IMR-90 (cell line): ENCODE data around the gene KCNH5. TPM values are rescaled to one million over a fixed set of nuclear protein-coding genes. Genes with fewer than 3 reads are reported as not detected.

Experiments used
- ATAC-seq: fragments of 200-7000 bp; cut with Tn5 transposase; 2 replicates; pipeline ENCODE4 v1.9.1; 2020; ENCODE audit warnings: low read depth, mild to moderate bottlenecking, moderate library complexity
- BruUV-seq: library from RNA; stranded (reverse); fragments of 400-500 nt; replicated peaks from 2 replicates; lab custom pipeline; 2021; lab: Mats Ljungman, UMichigan
- CTCF ChIA-PET: fragments of 300-600 bp; formaldehyde crosslinking; extraction: SDS; loops from one replicate; lab custom pipeline; 2021; ENCODE audit warnings: antibody characterized with exemption; lab: Yijun Ruan, JAX
- POLR2A ChIA-PET: fragments of 300-600 bp; sonication (Branson Sonifier 250); formaldehyde crosslinking; loops from one replicate; lab custom pipeline; 2022; ENCODE audit warnings: antibody characterized with exemption; ENCODE audit not compliant: unreplicated experiment; lab: Charles Lee
- DNase-seq: peaks from one replicate; pipeline ENCODE4 v3.0.0; 2013
- H2AFZ ChIP-seq: replicated peaks from 2 replicates; pipeline ENCODE3; 2013; ENCODE audit warnings: low read length, mild to moderate bottlenecking; ENCODE audit not compliant: poor library complexity
- H2AK5ac ChIP-seq: 2 replicates; pipeline ENCODE4 v1.6.1; 2013; ENCODE audit warnings: low read depth, low read length, inconsistent platforms
- H2AK9ac ChIP-seq: replicated peaks from 2 replicates; pipeline ENCODE3; 2013; ENCODE audit warnings: mild to moderate bottlenecking, low read depth, low read length, moderate library complexity; ENCODE audit not compliant: poor library complexity
- H2BK120ac ChIP-seq: 2 replicates; pipeline ENCODE4 v1.6.1; 2013; ENCODE audit warnings: low read depth, low read length, inconsistent platforms
- H2BK15ac ChIP-seq: 3 replicates; pipeline ENCODE4 v1.6.1; 2013; ENCODE audit warnings: low read depth, low read length, inconsistent platforms
- H2BK20ac ChIP-seq: 2 replicates; pipeline ENCODE4 v1.6.1; 2013; ENCODE audit warnings: low read depth, mild to moderate bottlenecking, inconsistent platforms, low read length, moderate library complexity
- H2BK5ac ChIP-seq: 2 replicates; pipeline ENCODE4 v1.6.1; 2013; ENCODE audit warnings: mild to moderate bottlenecking, low read depth, low read length, inconsistent platforms; ENCODE audit not compliant: poor library complexity, severe bottlenecking
- H3K14ac ChIP-seq: replicated peaks from 2 replicates; pipeline ENCODE4 v1.6.1; 2013; ENCODE audit warnings: low read depth, low read length, inconsistent platforms
- H3K18ac ChIP-seq: 2 replicates; pipeline ENCODE4 v1.6.1; 2013; ENCODE audit warnings: low read depth, low read length, control low read depth
- H3K23ac ChIP-seq: 2 replicates; pipeline ENCODE4 v1.6.1; 2013; ENCODE audit warnings: low read depth, low read length, inconsistent platforms
- H3K27ac ChIP-seq: 2 replicates; pipeline ENCODE4 v1.5.1; 2013; ENCODE audit warnings: mild to moderate bottlenecking, control low read depth, low read length; ENCODE audit not compliant: insufficient read depth
- H3K27me3 ChIP-seq: 2 replicates; pipeline ENCODE4 v1.6.1; 2013; ENCODE audit warnings: low read length; ENCODE audit not compliant: control insufficient read depth, insufficient read depth
- H3K36me3 ChIP-seq: 2 replicates; pipeline ENCODE4 v1.6.1; 2013; ENCODE audit warnings: low read length, mixed read lengths; ENCODE audit not compliant: control insufficient read depth, insufficient read depth
- H3K4ac ChIP-seq: 2 replicates; pipeline ENCODE4 v1.6.1; 2013; ENCODE audit warnings: low read depth, low read length, inconsistent platforms
- H3K4me1 ChIP-seq: 2 replicates; pipeline ENCODE4 v1.6.1; 2013; ENCODE audit warnings: low read length, mixed read lengths; ENCODE audit not compliant: control insufficient read depth, insufficient read depth
- H3K4me2 ChIP-seq: 2 replicates; pipeline ENCODE4 v1.6.1; 2013; ENCODE audit warnings: low read depth, mild to moderate bottlenecking, control low read depth, low read length, moderate library complexity
- H3K4me3 ChIP-seq: 2 replicates; pipeline ENCODE4 v1.5.1; 2013; ENCODE audit warnings: low read depth, mild to moderate bottlenecking, control low read depth, low read length, moderate library complexity; ENCODE audit not compliant: insufficient read depth
- H3K56ac ChIP-seq: 2 replicates; pipeline ENCODE4 v1.6.1; 2013; ENCODE audit warnings: low read length, inconsistent platforms; ENCODE audit not compliant: insufficient read depth; ENCODE audit errors: extremely low read depth
- H3K79me1 ChIP-seq, 2 experiments: 2 replicates each; pipeline ENCODE4 v1.6.1; 2013; ENCODE audit warnings: low read length in 2 of 2, inconsistent platforms in 1 of 2, low read depth in 1 of 2
- H3K9ac ChIP-seq: 2 replicates; pipeline ENCODE4 v1.6.1; 2013; ENCODE audit warnings: low read depth, low read length, control low read depth
- H3K9me1 ChIP-seq: 2 replicates; pipeline ENCODE4 v1.6.1; 2013; ENCODE audit warnings: low read length, inconsistent platforms; ENCODE audit not compliant: insufficient read depth
- H3K9me3 ChIP-seq: 2 replicates; pipeline ENCODE4 v1.6.1; 2013; ENCODE audit warnings: low read length; ENCODE audit not compliant: control insufficient read depth, insufficient read depth
- H4K20me1 ChIP-seq: 2 replicates; pipeline ENCODE4 v1.6.1; 2013; ENCODE audit warnings: low read length, inconsistent platforms; ENCODE audit not compliant: insufficient read depth
- H4K5ac ChIP-seq: 2 replicates; pipeline ENCODE4 v1.6.1; 2013; ENCODE audit warnings: mild to moderate bottlenecking, low read depth, low read length, control low read depth
- H4K8ac ChIP-seq, 2 experiments: 2 replicates each; pipeline ENCODE4 v1.6.1; 2013; ENCODE audit warnings: low read depth in 2 of 2, low read length in 2 of 2, control low read depth in 1 of 2, inconsistent platforms in 1 of 2
- H4K91ac ChIP-seq: 2 replicates; pipeline ENCODE4 v1.6.1; 2013; ENCODE audit warnings: low read depth, low read length, inconsistent platforms; ENCODE audit not compliant: insufficient read depth
- CHD1 ChIP-seq: IDR thresholded peaks from 2 replicates; pipeline ENCODE4 v1.6.1; 2012; ENCODE audit warnings: low read depth, low read length, improper control_type of control experiment
- CTCF ChIP-seq: conservative IDR thresholded peaks from 2 replicates; pipeline ENCODE4 v1.5.1; 2012; ENCODE audit warnings: mild to moderate bottlenecking, low read depth, low read length, improper control_type of control experiment
- ELK1 ChIP-seq: fragments of 150-350 bp; IDR thresholded peaks from 2 replicates; pipeline ENCODE4 v1.6.1; 2016; ENCODE audit warnings: low read depth, mild to moderate bottlenecking, low read length, moderate library complexity, borderline replicate concordance
- MAFK ChIP-seq: IDR thresholded peaks from 2 replicates; pipeline ENCODE4 v1.6.1; 2012; ENCODE audit warnings: low read depth, low read length, improper control_type of control experiment
- RAD21 ChIP-seq: IDR thresholded peaks from 2 replicates; pipeline ENCODE4 v1.6.1; 2012; ENCODE audit warnings: low read length, improper control_type of control experiment
- SMC3 ChIP-seq: fragments of 150-350 bp; IDR thresholded peaks from 2 replicates; pipeline ENCODE4 v1.6.1; 2016; ENCODE audit warnings: low read depth, mild to moderate bottlenecking, antibody characterized with exemption, low read length, moderate library complexity
- WGBS, 2 experiments: methylation state at CpG; one replicate each; pipeline versions ENCODE4 v1.1.5 to v1.1.7; 2013; ENCODE audit warnings: missing lambda C conversion rate in 2 of 2; ENCODE audit not compliant: insufficient read length in 1 of 2; ENCODE audit errors: extremely low coverage in 2 of 2; 5-methylcytosine and 5-hydroxymethylcytosine counted together
- dilution Hi-C: fragments of 300-500 bp; cut with HindIII; formaldehyde crosslinking; loops from one replicate; pipeline ENCODE4 v1.14.3; 2018; ENCODE audit warnings: low sequenced_read_pairs; ENCODE audit not compliant: unreplicated experiment
- in situ Hi-C: fragments of 300-500 bp; cut with MboI; formaldehyde crosslinking; loops from 3 replicates; pipeline ENCODE4 v1.14.3; 2019; ENCODE audit warnings: low sequenced_read_pairs, inconsistent platforms, mixed read lengths
- intact Hi-C: fragments of 100-400 bp; cut with micrococcal nuclease; formaldehyde crosslinking; loops from 2 replicates; pipeline ENCODE4 v1.10.0; 2022
- polyA plus RNA-seq, 3 experiments: library from polyadenylated mRNA; depleted of rRNA; stranded (reverse); fragments of >200 nt; gene quantifications; 2 replicates each; pipeline ENCODE4 v1.2.3, GENCODE V29; 2012; ENCODE audit warnings: low replicate concordance in 1 of 3
- total RNA-seq: library from RNA; depleted of rRNA; stranded (reverse); fragments of >200 nt; gene quantifications from 2 replicates; pipeline ENCODE4 v1.2.3, GENCODE V29; 2012

Gene KCNH5
- total and polyA plus RNA-seq, 2 of the 4 experiments (the other 2 are of a cell fraction) = under 0.01 to 0.03 TPM

GRCh38 chr14:62938778-62939177 is 106.5 kb downstream of the KCNH5 start:
- dilution Hi-C loops = no loop called here
- Histone ChIP-seq H2AK5ac (no peak overlapping the region), H3K4ac (no peak overlapping the region), H4K20me1 (no peaks in the 10 kb centered on the region), H4K5ac (no peak overlapping the region), H3K27me3 (no peaks in the 10 kb centered on the region), H3K23ac (no peak overlapping the region), H3K18ac (no peak overlapping the region), H4K8ac (no peak overlapping the region), H3K4me1 (no peaks in the 10 kb centered on the region), H3K27ac (no peak overlapping the region), H3K14ac (no peak overlapping the region), H2BK15ac (no peak overlapping the region), H2AFZ (no peak overlapping the region), H3K9me3 (no peaks in the 10 kb centered on the region), H2AK9ac (no peak overlapping the region), H3K79me1 (no peaks in the 10 kb centered on the region), H3K9ac (no peak overlapping the region), H3K4me2 (no peak overlapping the region), H3K56ac (no peak overlapping the region), H3K36me3 (no peaks in the 10 kb centered on the region), H2BK20ac (no peak overlapping the region), H2BK5ac (no peak overlapping the region), H3K9me1 (no peaks in the 10 kb centered on the region), H4K91ac (no peak overlapping the region), H3K4me3 (no peak overlapping the region), H2BK120ac (no peak overlapping the region)
- ChIA-PET CTCF (no interaction called here), POLR2A (no interaction called here)
- intact Hi-C loops = no loop called here
- ATAC-seq (no peak), DNase-seq (no peak)
- no TSS peak for BruUV-seq
- no CpG with 5 or more reads among the region's 4 CpGs for WGBS, 2 experiments
- TF ChIP-seq SMC3 (no peak), ELK1 (no peak), CHD1 (no peak), CTCF (no peak), MAFK (peak; percentile 81), RAD21 (no peak)
- in situ Hi-C loops = no loop called here
